Endothelial cell of coronary artery (primary cell): ENCODE results near the gene TCP11X1. TPM values are rescaled to one million over a fixed set of nuclear protein-coding genes. Genes with fewer than 3 reads are reported as not detected.

Source experiments
- total RNA-seq: library from RNA; depleted of rRNA; stranded (reverse); fragments of >200 nt; gene quantifications from 2 replicates; pipeline ENCODE4 v1.2.3, GENCODE V29; 2014

TCP11X1 gene
- total RNA-seq = not detected in 2 replicates

DNA sequence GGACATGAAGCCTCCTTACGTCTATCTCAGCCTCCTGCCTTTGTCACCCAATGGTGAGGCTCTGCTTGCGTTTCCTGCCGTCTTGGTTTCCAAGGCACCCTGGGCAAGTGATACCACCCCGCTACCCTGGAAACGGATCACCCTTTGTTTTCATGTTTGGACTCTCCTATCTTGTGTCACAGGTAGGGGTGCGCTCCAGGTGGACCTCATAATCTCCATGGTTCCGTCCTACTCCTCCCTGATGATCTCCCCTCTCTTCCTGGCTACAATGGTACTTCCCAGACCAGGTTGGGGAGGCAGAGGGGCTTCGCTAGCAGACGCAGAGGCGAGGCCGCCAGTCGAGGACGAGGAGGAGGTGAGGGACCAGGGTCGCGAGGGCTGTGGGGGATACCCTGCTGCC lies at the start of gene TCP11X1:
TCP11X1 (plus strand) TSS at position 316 of the 400 bp plus-strand sequence.

DNA sequence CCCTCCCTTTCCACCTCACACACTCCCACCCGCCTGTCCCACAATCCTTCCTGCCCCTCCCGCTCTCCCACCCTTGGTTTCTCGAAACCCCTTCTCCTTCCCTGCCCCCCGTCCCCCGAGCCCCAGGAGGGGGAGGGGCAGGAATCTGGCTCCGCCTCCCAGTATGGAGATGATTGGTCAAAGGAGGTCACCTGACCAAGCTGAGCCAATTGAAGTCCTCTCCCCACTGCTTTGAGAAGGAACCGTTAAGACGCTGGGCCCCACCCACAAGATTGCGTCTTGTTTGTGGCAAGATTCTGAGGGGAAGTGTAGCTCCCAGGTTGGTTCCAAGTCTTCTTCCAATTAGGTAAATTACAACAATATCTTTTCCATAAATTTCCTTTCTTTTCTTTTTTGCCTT lies 31.8 kb downstream of the TCP11X1 start, which contains the start of gene NXF2:
NXF2 (plus strand) TSS at position 275 of the 400 bp plus-strand sequence. CDS start 59,912 bp downstream, outside the sequence.

Other genes starting within 250 kb of the TCP11X1 start
- gene TCEAL2, start 89.6 kb upstream of the TCP11X1 start, total RNA-seq = not detected in 2 replicates
- gene TCEAL6, start 72.8 kb upstream of the TCP11X1 start, total RNA-seq = not detected in 2 replicates
- 1.7 and 3.9 TPM in 2 replicates for gene BEX5, start 59.3 kb upstream of the TCP11X1 start, total RNA-seq
- not detected in 2 replicates for gene NXF2, start 31.9 kb downstream of the TCP11X1 start, total RNA-seq
- not detected in 2 replicates for gene NXF2B, start 224.7 kb downstream of the TCP11X1 start, total RNA-seq